ENCODE results near the gene POSTN.

POSTN gene, protein sequence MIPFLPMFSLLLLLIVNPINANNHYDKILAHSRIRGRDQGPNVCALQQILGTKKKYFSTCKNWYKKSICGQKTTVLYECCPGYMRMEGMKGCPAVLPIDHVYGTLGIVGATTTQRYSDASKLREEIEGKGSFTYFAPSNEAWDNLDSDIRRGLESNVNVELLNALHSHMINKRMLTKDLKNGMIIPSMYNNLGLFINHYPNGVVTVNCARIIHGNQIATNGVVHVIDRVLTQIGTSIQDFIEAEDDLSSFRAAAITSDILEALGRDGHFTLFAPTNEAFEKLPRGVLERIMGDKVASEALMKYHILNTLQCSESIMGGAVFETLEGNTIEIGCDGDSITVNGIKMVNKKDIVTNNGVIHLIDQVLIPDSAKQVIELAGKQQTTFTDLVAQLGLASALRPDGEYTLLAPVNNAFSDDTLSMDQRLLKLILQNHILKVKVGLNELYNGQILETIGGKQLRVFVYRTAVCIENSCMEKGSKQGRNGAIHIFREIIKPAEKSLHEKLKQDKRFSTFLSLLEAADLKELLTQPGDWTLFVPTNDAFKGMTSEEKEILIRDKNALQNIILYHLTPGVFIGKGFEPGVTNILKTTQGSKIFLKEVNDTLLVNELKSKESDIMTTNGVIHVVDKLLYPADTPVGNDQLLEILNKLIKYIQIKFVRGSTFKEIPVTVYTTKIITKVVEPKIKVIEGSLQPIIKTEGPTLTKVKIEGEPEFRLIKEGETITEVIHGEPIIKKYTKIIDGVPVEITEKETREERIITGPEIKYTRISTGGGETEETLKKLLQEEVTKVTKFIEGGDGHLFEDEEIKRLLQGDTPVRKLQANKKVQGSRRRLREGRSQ

DNA sequence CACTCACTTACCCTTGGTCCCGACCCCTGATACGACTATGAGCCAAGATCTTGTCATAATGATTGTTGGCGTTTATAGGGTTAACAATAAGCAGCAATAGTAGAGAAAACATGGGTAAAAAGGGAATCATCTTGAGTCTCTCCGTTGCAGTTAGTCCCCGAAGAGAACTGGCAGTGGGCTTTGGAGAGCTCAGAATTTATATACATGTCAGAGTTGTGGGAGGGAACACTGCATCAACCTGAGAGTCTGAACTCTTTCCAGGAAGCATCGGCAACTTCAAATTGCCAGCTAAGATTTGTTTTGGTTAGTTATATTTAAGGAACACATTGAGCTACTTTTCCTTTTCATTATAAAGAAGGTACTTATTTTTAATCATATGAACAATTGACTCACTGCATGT lies at the start of gene POSTN:
POSTN (minus strand) TSS at position 172 of the 400 bp plus-strand sequence; CDS start at position 130, 42 bp downstream.
- H3K4me3 ChIP-seq (ENCODE audit: low read depth, low read length): no peak within 1 kb of the TSS
- TF ChIP-seq, protein P1, sequence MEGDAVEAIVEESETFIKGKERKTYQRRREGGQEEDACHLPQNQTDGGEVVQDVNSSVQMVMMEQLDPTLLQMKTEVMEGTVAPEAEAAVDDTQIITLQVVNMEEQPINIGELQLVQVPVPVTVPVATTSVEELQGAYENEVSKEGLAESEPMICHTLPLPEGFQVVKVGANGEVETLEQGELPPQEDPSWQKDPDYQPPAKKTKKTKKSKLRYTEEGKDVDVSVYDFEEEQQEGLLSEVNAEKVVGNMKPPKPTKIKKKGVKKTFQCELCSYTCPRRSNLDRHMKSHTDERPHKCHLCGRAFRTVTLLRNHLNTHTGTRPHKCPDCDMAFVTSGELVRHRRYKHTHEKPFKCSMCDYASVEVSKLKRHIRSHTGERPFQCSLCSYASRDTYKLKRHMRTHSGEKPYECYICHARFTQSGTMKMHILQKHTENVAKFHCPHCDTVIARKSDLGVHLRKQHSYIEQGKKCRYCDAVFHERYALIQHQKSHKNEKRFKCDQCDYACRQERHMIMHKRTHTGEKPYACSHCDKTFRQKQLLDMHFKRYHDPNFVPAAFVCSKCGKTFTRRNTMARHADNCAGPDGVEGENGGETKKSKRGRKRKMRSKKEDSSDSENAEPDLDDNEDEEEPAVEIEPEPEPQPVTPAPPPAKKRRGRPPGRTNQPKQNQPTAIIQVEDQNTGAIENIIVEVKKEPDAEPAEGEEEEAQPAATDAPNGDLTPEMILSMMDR (IDR thresholded peaks at IDR 0.05; ENCODE audit: control insufficient read depth, extremely low read depth, insufficient read depth): no peak
- no peak for DNase-seq (ENCODE audit: low read depth)

DNA sequence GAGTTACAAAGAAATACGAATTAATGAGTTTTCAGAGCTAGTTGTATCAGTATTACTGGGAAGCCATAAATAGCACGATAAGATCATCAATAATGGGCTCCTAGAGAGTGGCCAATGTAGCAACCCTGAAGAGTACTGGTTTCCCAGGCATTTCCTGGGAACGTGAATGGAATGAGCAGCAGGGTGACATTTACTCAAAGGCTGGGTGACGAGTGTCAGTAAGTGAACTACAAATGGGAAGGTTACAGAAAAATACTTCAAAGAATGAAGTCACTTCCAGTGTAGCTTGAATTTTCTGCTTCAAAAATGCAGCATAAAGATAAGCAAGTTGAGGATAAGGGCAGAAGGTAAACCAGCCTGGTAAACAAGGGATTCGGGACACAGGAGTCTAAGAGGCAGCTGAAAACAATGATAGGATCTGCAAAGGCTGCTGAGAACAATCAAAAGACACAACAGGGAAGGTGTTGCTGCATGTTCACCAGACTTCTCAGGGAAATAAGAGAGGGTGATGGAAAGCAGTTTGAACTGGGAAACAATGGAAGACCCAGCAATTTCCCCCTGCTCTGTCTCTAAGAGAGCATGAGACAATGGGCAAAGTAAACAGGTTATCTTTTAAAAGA lies 48.6 kb upstream of the POSTN start:
- TF ChIP-seq, protein P1 (IDR thresholded peaks at IDR 0.05; ENCODE audit: control insufficient read depth, extremely low read depth, insufficient read depth): no peak
- no peak for DNase-seq (ENCODE audit: low read depth)
- no peak overlapping the region for H3K4me3 ChIP-seq (ENCODE audit: low read depth, low read length)

DNA sequence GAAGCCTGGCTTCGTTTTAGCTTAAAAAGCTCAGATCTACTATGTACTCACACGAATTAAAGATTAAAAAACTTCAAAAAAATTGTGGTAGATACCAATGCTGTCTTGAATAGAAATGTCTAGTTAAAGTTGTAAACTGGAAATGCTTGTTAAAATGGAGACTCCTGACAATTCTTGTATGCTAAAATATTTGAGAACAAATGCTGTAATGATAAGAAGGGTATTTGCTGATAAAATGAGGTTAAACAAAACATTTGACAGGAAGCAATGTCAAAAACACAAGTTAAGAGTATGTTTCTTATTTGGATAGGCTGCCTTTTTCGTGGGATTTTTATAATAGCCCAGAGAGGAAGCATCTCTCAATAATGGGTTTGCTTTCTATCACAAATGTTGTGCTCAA lies 48.0 kb upstream of the POSTN start:
- no peak for DNase-seq (ENCODE audit: low read depth)
- no peak overlapping the region for H3K4me3 ChIP-seq (ENCODE audit: low read depth, low read length)
- TF ChIP-seq, protein P1 (IDR thresholded peaks at IDR 0.05; ENCODE audit: control insufficient read depth, extremely low read depth, insufficient read depth): no peak

DNA sequence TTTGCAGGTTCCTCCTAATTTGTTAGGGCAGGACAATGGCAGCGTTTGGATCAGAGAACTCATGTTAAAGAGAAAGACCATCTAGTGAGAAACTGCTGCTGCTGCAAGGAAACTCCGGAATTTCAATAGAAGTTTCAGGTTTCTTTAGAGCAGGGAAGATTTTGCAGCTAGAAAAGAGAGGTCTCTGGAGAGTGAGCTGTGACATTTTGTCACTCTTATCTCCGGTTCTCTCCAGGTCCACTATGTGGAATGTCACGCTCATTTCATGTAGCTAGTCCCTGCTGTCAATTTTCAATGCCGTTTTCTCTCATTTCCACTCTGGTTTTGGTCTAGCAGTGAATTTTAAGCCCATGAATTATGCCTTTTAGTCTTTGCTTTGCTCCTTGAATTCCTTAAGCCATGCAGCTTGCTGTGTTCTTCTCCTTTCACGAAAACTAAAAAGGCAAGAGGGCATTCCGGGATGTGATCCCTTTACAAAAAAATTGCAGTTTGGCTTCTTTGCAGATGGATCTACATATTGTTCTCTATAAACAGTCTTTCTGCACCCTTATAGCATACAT lies 46.7 kb upstream of the POSTN start:
- no peak for DNase-seq (ENCODE audit: low read depth)
- TF ChIP-seq, protein P1 (IDR thresholded peaks at IDR 0.05; ENCODE audit: control insufficient read depth, extremely low read depth, insufficient read depth): no peak
- H3K4me3 ChIP-seq (ENCODE audit: low read depth, low read length): no peak overlapping the region

DNA sequence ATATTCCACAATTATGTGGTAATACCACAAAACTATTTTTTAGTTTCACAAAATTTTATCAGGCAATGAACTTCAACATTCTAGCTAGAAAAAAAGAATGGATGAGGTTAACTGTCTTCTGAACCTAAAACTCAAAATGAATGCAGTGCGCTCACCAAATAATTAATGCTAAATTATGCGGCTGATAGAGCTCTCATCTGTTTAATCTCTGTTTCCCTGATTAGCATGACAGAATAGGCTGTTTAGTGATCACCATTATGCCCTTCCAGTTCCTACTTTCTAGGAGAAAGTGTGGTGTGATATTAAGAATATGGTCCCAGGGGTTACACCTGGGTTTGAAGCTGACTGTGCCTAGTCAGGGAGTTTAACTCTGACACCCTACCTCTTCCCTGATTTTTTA lies 42.8 kb upstream of the POSTN start:
- H3K4me3 ChIP-seq (ENCODE audit: low read depth, low read length): no peak overlapping the region
- DNase-seq (ENCODE audit: low read depth): no peak
- TF ChIP-seq, protein P1 (IDR thresholded peaks at IDR 0.05; ENCODE audit: control insufficient read depth, extremely low read depth, insufficient read depth): no peak

DNA sequence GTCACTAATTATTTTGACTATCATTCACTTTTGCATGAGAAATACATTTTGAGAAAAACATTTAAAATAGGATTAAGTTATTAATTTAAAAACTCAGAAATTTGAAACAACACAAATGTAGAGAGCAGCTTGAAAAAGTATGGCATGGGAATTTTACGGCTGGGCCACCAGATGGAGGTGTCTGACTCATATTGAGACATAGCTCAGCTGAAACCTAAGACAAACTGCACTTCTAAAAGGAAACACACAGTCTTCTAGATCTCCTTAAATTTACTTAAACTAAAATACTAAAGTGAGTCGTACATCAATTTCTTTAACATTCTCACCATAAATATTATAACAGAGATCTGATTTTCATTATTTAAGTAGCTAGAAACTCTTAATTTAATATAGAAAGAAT lies 41.9 kb upstream of the POSTN start:
- TF ChIP-seq, protein P1 (IDR thresholded peaks at IDR 0.05; ENCODE audit: control insufficient read depth, extremely low read depth, insufficient read depth): peak; percentile 23; the same call in 1 of the 2 replicates
- no peak overlapping the region for H3K4me3 ChIP-seq (ENCODE audit: low read depth, low read length)
- DNase-seq (ENCODE audit: low read depth): no peak
